DOHH2 (cell line): ENCODE data around the gene CARD14.

Source experiments
- CTCF ChIP-seq: fragments of 200-600 bp; sonication (generic); IDR thresholded peaks from one replicate; pipeline ENCODE4 v1.5.1; 2014; ENCODE audit warnings: antibody characterized with exemption, mild to moderate bottlenecking, low read depth, low read length; ENCODE audit not compliant: poor library complexity, severe bottlenecking
- EZH2phosphoT487 ChIP-seq: fragments of 200-600 bp; sonication (generic); IDR thresholded peaks from 2 replicates; pipeline ENCODE4 v1.6.1; 2017; ENCODE audit warnings: borderline replicate concordance, mild to moderate bottlenecking, antibody characterized with exemption, low read length, moderate library complexity, mixed read lengths

- TF ChIP-seq CTCF = no peak
- no peak for TF ChIP-seq EZH2phosphoT487
Observed at GRCh38 chr17:80152081-80152702, 17.6 kb upstream of the CARD14 start.
